Small intestine (tissue), 7 donors: Measurements from ENCODE around the gene BTRC. TPM values are rescaled to one million over a fixed set of nuclear protein-coding genes. Genes with fewer than 3 reads are reported as not detected.

Experiments
- DNase-seq, 2 donors: peaks; one replicate each; pipeline versions ENCODE4 v3.0.0 to v3.0.0-alpha.2; 2013
- FAIRE-seq: peaks from 2 replicates; lab custom pipeline; 2012; peaks lifted over from hg19 to GRCh38; lab: Jason Lieb, UNC
- H3K27ac ChIP-seq, 3 donors: one replicate each; pipeline ENCODE4 v1.5.1; 2013; ENCODE audit warnings: low read length in 2 of 3, mild to moderate bottlenecking in 2 of 3, control low read depth in 1 of 3, inconsistent platforms in 1 of 3, low read depth in 1 of 3, moderate library complexity in 1 of 3
- H3K27me3 ChIP-seq, 3 donors: one replicate each; pipeline ENCODE4 v1.6.1; 2013; ENCODE audit warnings: low read length in 3 of 3, inconsistent platforms in 1 of 3; ENCODE audit not compliant: control insufficient read depth in 3 of 3, insufficient read depth in 3 of 3
- H3K36me3 ChIP-seq, 3 donors: one replicate each; pipeline ENCODE4 v1.6.1; 2013; ENCODE audit warnings: low read length in 3 of 3, inconsistent platforms in 1 of 3, low read depth in 1 of 3, mild to moderate bottlenecking in 1 of 3, moderate library complexity in 1 of 3; ENCODE audit not compliant: control insufficient read depth in 3 of 3, insufficient read depth in 2 of 3
- H3K4me1 ChIP-seq, 3 donors: one replicate each; pipeline ENCODE4 v1.6.1; 2013; ENCODE audit warnings: low read length in 2 of 3, inconsistent platforms in 1 of 3, low read depth in 1 of 3, mild to moderate bottlenecking in 1 of 3, moderate library complexity in 1 of 3; ENCODE audit not compliant: control insufficient read depth in 3 of 3, insufficient read depth in 2 of 3
- H3K4me3 ChIP-seq, 3 donors: one replicate each; pipeline ENCODE4 v1.5.1; 2013; ENCODE audit warnings: low read length in 3 of 3, control low read depth in 1 of 3, inconsistent platforms in 1 of 3, low read depth in 1 of 3, mild to moderate bottlenecking in 1 of 3, moderate library complexity in 1 of 3
- H3K9me3 ChIP-seq, 2 donors: one replicate each; pipeline ENCODE4 v1.6.1; 2013; ENCODE audit warnings: low read depth in 1 of 2, low read length in 1 of 2; ENCODE audit not compliant: control insufficient read depth in 2 of 2, insufficient read depth in 1 of 2
- WGBS, 3 donors: extraction: QIAGEN DNeasy Blood & Tissue Kit; methylation state at CpG; one replicate each; pipeline ENCODE4 v1.1.7; 2013; 5-methylcytosine and 5-hydroxymethylcytosine counted together
- polyA plus RNA-seq, 4 donors: library from polyadenylated mRNA; stranded (reverse) in 3 of 4; unstranded in 1 of 4; fragments of 200-250 nt in 3 of 4; fragments of 120-200 nt in 1 of 4; gene quantifications; one replicate each; pipeline versions ENCODE4 v1.2.1 to v1.2.3, GENCODE V29; 2013
- donor health status: healthy with polysubstance abuse.
- donor health status: control.
- donor health status: control.
- donor health status: Bipolar disorder and iron deficiency.
- donor health status: healthy.

BTRC gene
- polyA plus RNA-seq, 4 donors = 3.0 to 12.5 (median 4.9) TPM

DNA sequence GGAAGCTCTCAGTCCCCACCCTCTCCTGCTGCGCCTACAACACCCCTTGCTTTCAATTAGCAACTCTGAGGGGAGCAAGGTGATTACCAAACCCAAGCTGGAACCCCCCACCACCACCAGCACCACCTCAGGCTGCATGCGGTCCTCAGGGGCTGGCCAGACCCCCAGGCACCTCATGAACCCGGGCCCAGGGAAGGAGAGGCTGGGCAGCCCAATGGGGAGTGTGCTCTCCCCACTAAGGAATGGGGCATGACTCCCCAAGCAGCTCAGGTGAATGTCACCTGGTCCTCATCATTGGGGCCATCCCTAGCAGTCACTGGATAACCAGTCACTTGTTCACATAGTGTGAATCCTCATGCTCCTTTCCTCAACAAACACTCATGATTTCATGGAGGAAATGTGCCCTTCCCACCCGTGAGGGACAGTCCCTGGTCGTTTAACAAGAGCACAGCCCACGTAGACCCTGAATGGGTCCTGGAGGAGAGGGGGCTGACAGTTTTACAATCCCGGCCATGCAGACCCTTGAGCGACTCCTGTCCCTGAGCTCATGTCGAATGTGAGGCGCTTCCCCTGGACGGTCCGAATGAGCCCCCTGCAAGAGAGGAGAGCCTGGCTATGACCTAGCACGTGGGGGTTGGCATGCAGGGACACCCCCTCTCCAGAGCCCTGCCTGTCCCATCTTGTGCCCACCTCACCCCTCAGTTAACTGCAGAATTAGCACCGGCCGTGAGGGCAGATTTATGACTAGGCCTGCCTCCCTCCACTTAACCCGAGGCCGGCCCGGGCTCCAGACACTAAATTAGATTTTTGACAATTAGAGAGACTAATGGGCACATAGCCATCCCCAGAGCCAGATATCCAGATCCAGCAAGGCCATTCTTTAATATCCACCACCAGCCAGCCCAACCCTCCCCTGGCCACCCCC lies 205.0 kb downstream of the BTRC start:
- Histone ChIP-seq H3K4me3 (no peak overlapping the region), H3K27me3 (peaks cover 0 to 13% (median 0%) of the 10 kb centered on the region in 3 donors), H3K9me3 (no peaks in the 10 kb centered on the region), H3K4me1 (no peaks in the 10 kb centered on the region), H3K27ac (no peak overlapping the region), H3K36me3 (peaks cover 0 to 3% (median 0%) of the 10 kb centered on the region in 3 donors)
- FAIRE-seq = no peak
- no peak for DNase-seq
- WGBS, 3 donors = 66 to 68% (median 67%) methylated on average over 17 to 18 of the region's 18 CpGs

DNA sequence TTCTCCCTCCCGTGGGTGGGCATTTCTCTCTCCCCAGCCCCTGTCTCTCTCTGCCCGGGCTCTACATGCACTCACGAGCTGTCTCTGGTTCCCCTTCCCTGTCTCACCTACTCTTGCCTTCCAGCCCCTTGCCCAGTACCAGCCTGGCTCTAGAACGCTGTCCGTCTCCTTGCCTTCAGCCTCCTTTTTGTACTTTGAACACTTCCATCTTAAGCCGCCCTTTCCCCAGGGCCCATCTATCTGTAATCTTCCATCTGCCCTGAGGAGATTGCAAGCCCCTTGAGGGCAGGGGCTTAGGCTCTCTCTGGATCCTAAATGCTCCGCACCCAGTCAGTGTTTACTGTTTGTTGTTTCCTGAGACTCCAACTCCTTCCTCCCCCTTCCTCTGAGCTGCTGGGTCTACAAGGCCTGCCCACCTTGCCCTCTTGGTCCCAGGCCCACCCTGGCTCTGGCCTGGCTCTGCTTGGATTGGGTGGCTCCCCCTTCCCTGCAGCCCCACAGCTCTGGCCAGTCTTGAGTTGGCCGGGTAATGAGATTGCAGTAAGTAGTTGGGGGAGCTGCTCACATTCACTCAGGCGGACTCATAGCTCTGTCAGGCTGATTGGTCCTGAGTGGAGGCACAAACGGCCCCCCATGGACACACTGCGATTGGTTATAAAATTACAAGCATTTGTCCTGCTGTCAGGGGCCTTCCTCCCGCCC lies 205.8 kb downstream of the BTRC start:
- DNase-seq (no peak), FAIRE-seq (no peak)
- Histone ChIP-seq H3K36me3 (no peaks in the 10 kb centered on the region), H3K4me1 (no peaks in the 10 kb centered on the region), H3K27me3 (peaks cover 0 to 14% (median 0%) of the 10 kb centered on the region in 3 donors), H3K9me3 (no peaks in the 10 kb centered on the region), H3K27ac (no peak overlapping the region), H3K4me3 (no peak overlapping the region)
- WGBS, 3 donors = 72 to 77% (median 74%) methylated on average over 12 of the region's 12 CpGs

DNA sequence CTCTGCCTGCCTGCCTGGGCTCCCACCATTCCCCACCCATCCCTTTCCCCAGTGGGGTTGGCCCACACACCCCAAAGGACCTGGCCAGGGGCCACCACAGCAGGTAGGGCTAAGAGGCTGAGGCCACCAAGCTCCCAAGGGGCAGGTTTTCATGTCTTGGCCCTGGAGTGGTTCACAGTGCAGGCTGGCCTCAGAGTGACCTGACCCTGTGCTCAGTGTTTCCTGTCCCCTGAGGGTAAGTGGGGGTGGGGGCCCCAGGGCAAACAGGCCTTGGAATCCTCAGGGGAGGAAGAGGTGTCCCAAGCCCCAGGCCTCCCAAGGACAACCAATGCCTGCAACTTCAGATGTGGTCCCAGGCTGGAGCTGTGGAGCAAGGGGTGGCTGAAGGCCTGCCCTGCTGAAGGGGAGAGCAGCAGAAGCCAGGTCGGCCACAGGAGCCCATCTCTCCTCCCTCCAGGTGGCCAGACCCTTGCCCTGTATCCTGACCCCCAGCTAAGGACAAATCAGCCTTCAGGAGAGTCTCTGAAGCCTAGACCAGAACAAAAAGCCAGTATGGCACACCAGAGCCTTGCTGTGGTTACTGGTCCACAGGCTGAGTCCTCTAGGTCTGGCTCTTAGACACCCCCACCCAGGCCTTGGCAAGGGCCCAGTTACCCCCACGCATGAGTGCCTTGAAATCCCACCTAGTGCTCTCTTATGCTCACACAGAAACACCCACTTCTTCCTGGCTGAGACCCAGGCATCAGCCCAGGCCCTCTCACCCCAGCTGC lies 206.5 kb downstream of the BTRC start:
- DNase-seq = no peak
- peaks cover 0 to 21% (median 3%) of the 10 kb centered on the region in 3 donors for H3K27me3 ChIP-seq
- FAIRE-seq = no peak

DNA sequence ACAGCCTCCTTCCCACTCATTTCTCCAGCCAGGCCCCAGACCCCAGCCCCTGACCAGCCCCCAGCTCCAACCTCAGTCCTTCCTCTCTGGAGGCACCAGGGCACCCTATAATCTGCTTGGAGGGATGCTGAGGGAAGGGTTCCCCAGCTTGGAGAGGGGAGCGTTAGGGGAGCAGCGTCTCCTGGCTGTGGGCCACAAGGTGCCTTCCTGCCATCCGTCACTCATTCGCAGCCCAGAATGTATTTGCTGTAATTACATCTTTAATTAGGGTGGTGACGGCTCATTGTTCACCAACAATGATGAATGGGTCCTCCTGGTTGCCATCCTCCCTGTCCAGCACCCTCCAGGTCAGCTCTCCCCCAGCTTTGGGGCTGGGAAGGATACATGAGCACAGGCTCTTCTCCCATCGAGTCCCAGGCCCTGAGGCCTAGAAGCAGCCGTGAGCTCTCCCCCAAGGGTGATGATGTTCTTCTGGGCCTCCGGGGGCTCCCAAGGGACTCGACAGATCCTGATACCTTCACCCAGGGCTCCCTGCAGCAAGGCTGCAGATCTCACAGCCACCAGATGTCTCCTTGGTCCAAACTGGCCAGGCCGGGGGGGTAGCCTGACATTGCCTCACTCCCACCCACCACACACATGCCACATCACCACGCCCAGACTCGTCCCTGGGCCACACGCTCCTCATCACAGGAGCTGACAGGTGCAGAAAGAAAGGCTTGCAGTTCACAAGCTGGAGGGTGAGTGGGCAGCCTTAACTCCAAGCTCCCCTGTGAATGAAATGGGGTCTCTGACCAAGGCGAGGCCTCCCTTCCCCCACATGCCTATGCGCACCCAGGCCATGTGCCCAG lies 207.3 kb downstream of the BTRC start:
- 72 to 81% (median 76%) methylated on average over 15 of the region's 15 CpGs for WGBS, 3 donors
- no peaks in the 10 kb centered on the region for H3K9me3 ChIP-seq
- no peaks in the 10 kb centered on the region for H3K4me1 ChIP-seq
- FAIRE-seq (no peak), DNase-seq (no peak)
- no peak overlapping the region for H3K27ac ChIP-seq
- H3K4me3 ChIP-seq = no peak overlapping the region
- no peaks in the 10 kb centered on the region for H3K36me3 ChIP-seq
- peaks cover 3 to 30% (median 7%) of the 10 kb centered on the region in 3 donors for H3K27me3 ChIP-seq

More for the DNA sequence above, 206.5 kb downstream of the BTRC start:
- Histone ChIP-seq H3K36me3 (no peaks in the 10 kb centered on the region), H3K27ac (no peak overlapping the region), H3K4me3 (no peak overlapping the region), H3K4me1 (no peaks in the 10 kb centered on the region), H3K9me3 (no peaks in the 10 kb centered on the region)
- 53 to 74% (median 63%) methylated on average over 1 to 2 of the region's 2 CpGs for WGBS, 3 donors

DNA sequence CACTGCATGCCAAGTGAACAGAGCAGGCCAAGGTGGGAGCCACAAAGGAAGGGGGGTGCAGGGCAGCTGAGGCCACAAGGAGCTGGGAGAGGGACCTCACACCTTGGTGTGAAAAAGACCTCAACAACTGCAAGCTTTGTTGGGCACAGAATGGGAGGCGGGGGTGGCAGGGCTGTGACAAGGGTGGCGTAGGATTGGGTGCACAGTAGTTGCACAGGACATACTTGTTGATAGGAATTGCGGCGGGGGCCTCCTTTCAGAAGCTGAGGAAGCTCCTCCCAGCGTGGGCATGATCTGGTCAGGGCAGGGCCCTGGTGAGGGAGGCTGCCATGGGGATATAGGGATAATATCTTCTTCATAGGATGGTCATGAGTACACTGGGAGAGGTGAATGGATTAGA lies 208.3 kb downstream of the BTRC start:
- no peaks in the 10 kb centered on the region for H3K9me3 ChIP-seq
- WGBS, 3 donors = 83 to 95% (median 88%) methylated on average over 5 of the region's 5 CpGs
- H3K4me1 ChIP-seq = no peaks in the 10 kb centered on the region
- DNase-seq = no peak
- peaks cover 4 to 39% (median 15%) of the 10 kb centered on the region in 3 donors for H3K27me3 ChIP-seq
- no peaks in the 10 kb centered on the region for H3K36me3 ChIP-seq
- H3K27ac ChIP-seq = no peak overlapping the region
- no peak overlapping the region for H3K4me3 ChIP-seq
- FAIRE-seq = no peak

DNA sequence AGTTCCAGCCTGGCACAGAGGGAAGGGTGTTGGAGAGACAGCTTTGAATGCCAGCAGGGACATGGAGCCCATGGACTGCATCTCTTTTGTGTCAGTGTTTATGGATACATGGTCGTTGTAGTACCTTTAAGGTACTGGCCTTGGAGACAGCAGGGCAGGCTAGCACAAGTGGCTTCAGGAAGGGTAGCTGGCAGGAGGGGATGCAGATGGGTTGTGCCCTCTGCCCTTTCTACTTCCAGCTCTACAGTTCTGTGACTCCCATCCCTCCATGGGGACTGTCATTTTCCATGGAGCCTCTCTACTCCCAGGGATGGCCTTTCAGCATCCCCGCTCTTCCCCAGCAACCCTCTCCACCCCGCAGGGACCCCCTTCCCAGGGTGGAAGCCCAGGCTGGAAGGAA lies 209.0 kb downstream of the BTRC start:
- Histone ChIP-seq H3K27ac (no peak overlapping the region), H3K27me3 (peaks cover 4 to 47% (median 19%) of the 10 kb centered on the region in 3 donors), H3K4me1 (no peaks in the 10 kb centered on the region), H3K36me3 (no peaks in the 10 kb centered on the region), H3K9me3 (no peaks in the 10 kb centered on the region), H3K4me3 (no peak overlapping the region)
- FAIRE-seq = no peak
- WGBS, 3 donors = 52 to 67% (median 56%) methylated on average over 3 of the region's 3 CpGs
- DNase-seq = no peak

DNA sequence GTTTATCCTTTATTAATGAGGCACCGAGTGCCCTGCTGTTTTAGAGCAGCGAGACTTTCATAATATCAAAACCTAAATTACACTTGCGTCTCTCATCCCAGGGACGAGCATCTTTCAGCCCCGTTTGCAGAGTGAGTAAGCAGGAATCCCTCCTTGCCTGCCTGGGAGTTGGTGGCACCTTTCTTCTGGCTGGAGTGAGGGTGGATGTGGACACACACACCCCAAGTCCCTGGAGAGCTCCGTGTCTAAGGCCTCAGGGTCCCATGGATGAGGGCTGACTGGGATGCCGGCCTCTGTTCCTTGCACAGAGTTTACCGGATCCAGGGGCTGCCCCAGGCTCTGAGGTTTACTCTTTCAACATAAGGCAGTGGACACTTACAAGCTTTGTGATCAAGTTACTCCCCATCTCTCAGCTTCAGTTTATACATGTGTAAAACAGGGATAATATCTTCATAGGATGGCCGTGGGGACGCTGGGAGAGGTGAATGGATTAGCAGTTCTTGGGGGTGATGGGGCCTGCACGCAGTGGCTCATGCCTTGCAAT lies 209.6 kb downstream of the BTRC start:
- Histone ChIP-seq H3K36me3 (no peaks in the 10 kb centered on the region), H3K4me3 (no peak overlapping the region), H3K4me1 (no peaks in the 10 kb centered on the region), H3K9me3 (no peaks in the 10 kb centered on the region), H3K27ac (no peak overlapping the region), H3K27me3 (peaks cover 4 to 52% (median 19%) of the 10 kb centered on the region in 3 donors)
- WGBS, 3 donors = 69 to 73% (median 71%) methylated on average over 11 of the region's 11 CpGs
- FAIRE-seq (no peak), DNase-seq (no peak)
